HepG2 (cell line): ENCODE data around the gene FUCA2. TPM values are rescaled to one million over a fixed set of nuclear protein-coding genes. Genes with fewer than 3 reads are reported as not detected.

ENCODE experiments used
- ARID2 ChIP-seq: sonication (generic); formaldehyde crosslinking; IDR thresholded peaks from 2 replicates; pipeline ENCODE4 v1.8.1; 2022; ENCODE audit warnings: mild to moderate bottlenecking, missing genetic modification reagents, borderline replicate concordance
- CENPX ChIP-seq: sonication (generic); formaldehyde crosslinking; IDR thresholded peaks from 2 replicates; pipeline ENCODE4 v1.9.0; 2021; ENCODE audit warnings: mild to moderate bottlenecking, missing genetic modification reagents, moderate library complexity
- DNMT1 ChIP-seq: sonication (generic); formaldehyde crosslinking; IDR thresholded peaks from 2 replicates; pipeline ENCODE4 v1.5.1; 2020; ENCODE audit warnings: mild to moderate bottlenecking, missing genetic modification reagents
- HMGXB3 ChIP-seq: sonication (generic); formaldehyde crosslinking; IDR thresholded peaks from 2 replicates; pipeline ENCODE4 v1.4.0; 2020; ENCODE audit warnings: missing genetic modification reagents, borderline replicate concordance
- KDM5A ChIP-seq: fragments of 200-600 bp; sonication (generic); IDR thresholded peaks from 2 replicates; pipeline ENCODE4 v1.7.0; 2018; ENCODE audit warnings: antibody characterized with exemption, mild to moderate bottlenecking, low read length, borderline replicate concordance
- KDM5B ChIP-seq: sonication (generic); formaldehyde crosslinking; IDR thresholded peaks from 2 replicates; pipeline ENCODE4 v1.4.0; 2020; ENCODE audit warnings: missing genetic modification reagents, mild to moderate bottlenecking, borderline replicate concordance
- MYC ChIP-seq: sonication (generic); formaldehyde crosslinking; IDR thresholded peaks from 2 replicates; pipeline ENCODE4 v1.9.0; 2021; ENCODE audit warnings: missing genetic modification reagents, borderline replicate concordance
- NFYC ChIP-seq: IDR thresholded peaks from 2 replicates; pipeline ENCODE4 v1.6.1; 2016; ENCODE audit warnings: missing genetic modification reagents, missing compliant biosample characterization
- NONO ChIP-seq, 2 experiments: fragments of 450-650 bp in 1 of 2; sonication (generic) in 1 of 2; formaldehyde crosslinking in 1 of 2; IDR thresholded peaks in 1 of 2; conservative IDR thresholded peaks in 1 of 2; 2 replicates each; pipeline versions ENCODE4 v1.6.1 to v1.8.0; 2017 to 2022; ENCODE audit warnings: mild to moderate bottlenecking in 1 of 2, missing genetic modification reagents in 1 of 2, moderate library complexity in 1 of 2
- PHF8 ChIP-seq: sonication (generic); formaldehyde crosslinking; IDR thresholded peaks from 2 replicates; pipeline ENCODE4 v1.5.0; 2020; ENCODE audit warnings: missing genetic modification reagents
- SKIL ChIP-seq: sonication (generic); formaldehyde crosslinking; IDR thresholded peaks from 2 replicates; pipeline ENCODE4 v1.8.0; 2022; ENCODE audit warnings: missing genetic modification reagents, mild to moderate bottlenecking, moderate library complexity, borderline replicate concordance
- SOX5 ChIP-seq: IDR thresholded peaks from 2 replicates; pipeline ENCODE4 v1.6.1; 2016; ENCODE audit warnings: borderline replicate concordance
- SP2 ChIP-seq: sonication (generic); formaldehyde crosslinking; IDR thresholded peaks from 2 replicates; pipeline ENCODE4 v1.5.1; 2020; ENCODE audit warnings: mild to moderate bottlenecking, missing genetic modification reagents
- TAF1 ChIP-seq: sonication (generic); formaldehyde crosslinking; IDR thresholded peaks from 2 replicates; pipeline ENCODE4 v1.4.0; 2020; ENCODE audit warnings: missing genetic modification reagents
- ZBTB38 ChIP-seq: sonication (generic); formaldehyde crosslinking; IDR thresholded peaks from 2 replicates; pipeline ENCODE4 v1.5.1; 2020; ENCODE audit warnings: mild to moderate bottlenecking, missing genetic modification reagents
- ZFP62 ChIP-seq: sonication (generic); formaldehyde crosslinking; IDR thresholded peaks from 2 replicates; pipeline ENCODE4 v1.4.0; 2020; ENCODE audit warnings: missing genetic modification reagents
- ZNF230 ChIP-seq: sonication (generic); formaldehyde crosslinking; IDR thresholded peaks from 2 replicates; pipeline ENCODE4 v1.4.0; 2020; ENCODE audit warnings: mild to moderate bottlenecking, missing genetic modification reagents
- ZNF292 ChIP-seq: sonication (generic); formaldehyde crosslinking; IDR thresholded peaks from 2 replicates; pipeline ENCODE4 v1.8.1; 2022; ENCODE audit warnings: mild to moderate bottlenecking, low read depth, missing genetic modification reagents, borderline replicate concordance
- ZNF317 ChIP-seq: sonication (generic); formaldehyde crosslinking; IDR thresholded peaks from 2 replicates; pipeline ENCODE4 v1.5.0; 2020; ENCODE audit warnings: mild to moderate bottlenecking, missing genetic modification reagents
- ZNF343 ChIP-seq: sonication (generic); formaldehyde crosslinking; IDR thresholded peaks from 2 replicates; pipeline ENCODE4 v1.4.0; 2020; ENCODE audit warnings: mild to moderate bottlenecking, missing genetic modification reagents
- ZNF383 ChIP-seq: sonication (generic); formaldehyde crosslinking; IDR thresholded peaks from 2 replicates; pipeline ENCODE4 v1.4.0; 2020; ENCODE audit warnings: missing genetic modification reagents, mild to moderate bottlenecking, borderline replicate concordance
- ZNF501 ChIP-seq: sonication (generic); formaldehyde crosslinking; IDR thresholded peaks from 2 replicates; pipeline ENCODE4 v1.5.1; 2020; ENCODE audit warnings: mild to moderate bottlenecking, moderate library complexity, missing genetic modification reagents
- ZNF737 ChIP-seq: sonication (generic); formaldehyde crosslinking; IDR thresholded peaks from 2 replicates; pipeline ENCODE4 v1.5.0; 2020; ENCODE audit warnings: missing genetic modification reagents, mild to moderate bottlenecking, borderline replicate concordance
- ZNF746 ChIP-seq: sonication (generic); formaldehyde crosslinking; IDR thresholded peaks from 2 replicates; pipeline ENCODE4 v1.8.0; 2022; ENCODE audit warnings: mild to moderate bottlenecking, missing genetic modification reagents
- polyA plus RNA-seq, 8 experiments: library from polyadenylated mRNA; depleted of rRNA in 3 of 8; stranded (reverse) in 7 of 8; unstranded in 1 of 8; fragments of >200 nt; fragmentation: Illumina TruSeq in 4 of 8; extraction: Trizol in 4 of 8; gene quantifications; 2 replicates each; pipeline versions ENCODE4 v1.2.1 to v1.2.3, GENCODE V29; 2011 to 2016; ENCODE audit warnings: low read depth in 4 of 8, missing spikeins in 1 of 8, mixed read lengths in 1 of 8; ENCODE audit not compliant: insufficient read depth in 1 of 8
- total RNA-seq, 5 experiments: library from RNA; depleted of rRNA; stranded (reverse); fragments of >200 nt; fragmentation: Illumina TruSeq; extraction: Trizol; gene quantifications; 2 replicates each; pipeline ENCODE4 v1.2.3, GENCODE V29; 2016; ENCODE audit warnings: low read depth in 1 of 5

The FUCA2 gene
- total and polyA plus RNA-seq, 2 of the 13 experiments (the other 11 are each of a cell fraction or from before 2014, with no cell fraction given): 87.4 to 144 TPM

- TF ChIP-seq HMGXB3 (CRISPR knock-in tag) (no peak), ZBTB38 (CRISPR knock-in tag) (peak; percentile 31), NFYC (CRISPR knock-in tag) (peak; percentile 38; the same call in 1 of the 2 replicates), SOX5 (CRISPR knock-in tag) (peak; percentile 41; the same call in 1 of the 2 replicates), ZNF383 (CRISPR knock-in tag) (peak; percentile 72; the same call in 1 of the 2 replicates), ARID2 (peak; percentile 83; the same call in 1 of the 2 replicates), SKIL (CRISPR knock-in tag) (peak; percentile 33), TAF1 (CRISPR knock-in tag) (peak; percentile 87), ZNF737 (no peak), KDM5B (CRISPR knock-in tag) (peak; percentile 97), ZNF746 (CRISPR knock-in tag) (peak; percentile 60; the same call in 1 of the 2 replicates), DNMT1 (CRISPR knock-in tag) (peak; percentile 85), ZNF501 (CRISPR knock-in tag) (peak; percentile 98), PHF8 (CRISPR knock-in tag) (peak; percentile 99), SP2 (CRISPR knock-in tag) (peak; percentile 58), ZFP62 (CRISPR knock-in tag) (no peak), ZNF292 (CRISPR knock-in tag) (peak; percentile 46; the same call in 1 of the 2 replicates), NONO (IDR thresholded peaks at IDR 0.05) (no peak), NONO (CRISPR knock-in tag; conservative IDR thresholded peaks at IDR 0.05) (peak; percentile 92), CENPX (CRISPR knock-in tag) (no peak), KDM5A (peak; percentile 56), MYC (CRISPR knock-in tag) (peak; percentile 98), ZNF317 (CRISPR knock-in tag) (no peak; the same call in 1 of the 2 replicates), ZNF343 (CRISPR knock-in tag) (peak; percentile 86), ZNF230 (peak; percentile 97)
Observed at GRCh38 chr6:143510991-143511891, at the start of gene FUCA2 (continued).
